HepG2 (cell line): ENCODE results near the gene TMEM220. TPM values are rescaled to one million over a fixed set of nuclear protein-coding genes. Genes with fewer than 3 reads are reported as not detected.
A peak's percentile ranks its signal among the peaks of the same experiment; 100 is the strongest.

Experiments
- ATAC-seq: fragments of 200-7000 bp; cut with Tn5 transposase; 3 replicates; pipeline ENCODE4 v1.9.1; 2020; ENCODE audit warnings: mild to moderate bottlenecking, moderate library complexity
- BruUV-seq: library from RNA; stranded (reverse); fragments of 400-500 nt; replicated peaks from 2 replicates; lab custom pipeline; 2021; lab: Mats Ljungman, UMichigan
- CTCF ChIA-PET: fragments of 300-600 bp; formaldehyde crosslinking; extraction: SDS; loops from one replicate; lab custom pipeline; 2021; ENCODE audit warnings: low total read pairs, inconsistent platforms, low intra/inter-chr PET ratio; lab: Yijun Ruan, JAX
- POLR2A ChIA-PET: fragments of 350-600 bp; sonication (Branson Sonifier 250); formaldehyde crosslinking; loops from one replicate; lab custom pipeline; 2020; ENCODE audit warnings: antibody characterized with exemption, inconsistent platforms; lab: Yijun Ruan, JAX
- DNase-seq: peaks from one replicate; pipeline ENCODE4 v3.0.0-alpha.2; 2015; ENCODE audit warnings: low spot score
- FAIRE-seq: peaks from 3 replicates; lab custom pipeline; 2011; peaks lifted over from hg19 to GRCh38; lab: Jason Lieb, UNC
- H2AFZ ChIP-seq: one replicate; pipeline ENCODE4 v1.6.1; 2011; ENCODE audit warnings: low read length, inconsistent platforms
- H3K27ac ChIP-seq: fragments of 300-600 bp; 3 replicates; pipeline ENCODE4 v1.8.0; 2011; ENCODE audit warnings: mixed run types, mild to moderate bottlenecking, mixed read lengths, low read length, inconsistent platforms; ENCODE audit not compliant: insufficient read depth; ENCODE audit errors: extremely low read length
- H3K27me3 ChIP-seq, 2 experiments: fragments of 200-600 bp in 1 of 2; 2 replicates in 1 of 2; 3 replicates in 1 of 2; pipeline versions ENCODE4 v1.6.0 to v1.8.0; 2011; ENCODE audit warnings: low read length in 2 of 2, mild to moderate bottlenecking in 2 of 2, moderate library complexity in 2 of 2, inconsistent platforms in 1 of 2; ENCODE audit not compliant: insufficient read depth in 2 of 2, control insufficient read depth in 1 of 2
- H3K36me3 ChIP-seq, 2 experiments: fragments of 200-600 bp in 1 of 2; replicated peaks in 1 of 2; 2 replicates in 1 of 2; 3 replicates in 1 of 2; pipeline versions ENCODE4 v1.5.1 to v1.8.0; 2011; ENCODE audit warnings: low read length in 2 of 2, inconsistent platforms in 1 of 2; ENCODE audit not compliant: insufficient read depth in 2 of 2, control insufficient read depth in 1 of 2
- H3K4me1 ChIP-seq: 2 replicates; pipeline ENCODE4 v1.5.1; 2012; ENCODE audit warnings: low read length, inconsistent platforms; ENCODE audit not compliant: insufficient read depth
- H3K4me2 ChIP-seq: 2 replicates; pipeline ENCODE4 v1.6.0; 2011; ENCODE audit warnings: low read depth, low read length, inconsistent platforms
- H3K4me3 ChIP-seq, 3 experiments: fragments of 200-600 bp in 1 of 3; sonication (generic), shearing (Covaris generic) in 1 of 3; replicated peaks in 1 of 3; 2 replicates each; pipeline ENCODE4 v1.5.1; 2011 to 2016; ENCODE audit warnings: low read length in 3 of 3, inconsistent platforms in 2 of 3, low read depth in 2 of 3, mild to moderate bottlenecking in 2 of 3, control low read depth in 1 of 3, mixed read lengths in 1 of 3; ENCODE audit not compliant: insufficient read depth in 1 of 3
- H3K79me2 ChIP-seq: one replicate; pipeline ENCODE4 v1.6.1; 2011; ENCODE audit warnings: low read length, inconsistent platforms; ENCODE audit not compliant: insufficient read depth
- H3K9ac ChIP-seq: 2 replicates; pipeline ENCODE4 v1.6.0; 2011; ENCODE audit warnings: mild to moderate bottlenecking, low read depth, low read length, inconsistent platforms; ENCODE audit not compliant: insufficient read depth
- H3K9me3 ChIP-seq: 2 replicates; pipeline ENCODE4 v1.5.1; 2012; ENCODE audit warnings: mild to moderate bottlenecking, low read length
- H4K20me1 ChIP-seq: 2 replicates; pipeline ENCODE4 v1.6.0; 2011; ENCODE audit warnings: inconsistent platforms, mild to moderate bottlenecking, low read length, moderate library complexity; ENCODE audit not compliant: insufficient read depth
- ATF7 ChIP-seq, 2 experiments: fragments of 450-650 bp in 1 of 2; sonication (generic) in 1 of 2; formaldehyde crosslinking in 1 of 2; IDR thresholded peaks; 2 replicates each; pipeline versions ENCODE4 v1.4.0 to v1.6.1; 2016 to 2020; ENCODE audit warnings: antibody characterized with exemption in 1 of 2, mild to moderate bottlenecking in 1 of 2, missing genetic modification reagents in 1 of 2
- CREB1 ChIP-seq, 2 experiments: fragments of 450-650 bp in 1 of 2; IDR thresholded peaks; 2 replicates each; pipeline ENCODE4 v1.6.1; 2016 to 2017; ENCODE audit warnings: control low read depth in 1 of 2, mild to moderate bottlenecking in 1 of 2, missing compliant biosample characterization in 1 of 2, missing genetic modification characterization in 1 of 2
- HDAC6 ChIP-seq: fragments of 200-600 bp; sonication (generic); IDR thresholded peaks from 2 replicates; pipeline ENCODE4 v1.7.0; 2017; ENCODE audit warnings: mild to moderate bottlenecking, antibody characterized with exemption, low read length, low read depth
- HMGA1 ChIP-seq: sonication (generic); formaldehyde crosslinking; conservative IDR thresholded peaks from 2 replicates; pipeline ENCODE4 v1.4.0; 2020; ENCODE audit warnings: missing genetic modification reagents
- HNRNPUL1 ChIP-seq: fragments of 200-400 bp; formaldehyde crosslinking; IDR thresholded peaks from 2 replicates; pipeline ENCODE4 v1.6.1; 2017; ENCODE audit warnings: low read depth, mild to moderate bottlenecking, low read length, moderate library complexity
- MBD4 ChIP-seq: IDR thresholded peaks from 2 replicates; pipeline ENCODE4 v1.6.1; 2012; ENCODE audit warnings: low read length, inconsistent platforms, borderline replicate concordance
- MYC ChIP-seq: sonication (generic); formaldehyde crosslinking; IDR thresholded peaks from 2 replicates; pipeline ENCODE4 v1.9.0; 2021; ENCODE audit warnings: missing genetic modification reagents, borderline replicate concordance
- NRL ChIP-seq: sonication (generic); formaldehyde crosslinking; IDR thresholded peaks from 2 replicates; pipeline ENCODE4 v1.5.0; 2020; ENCODE audit warnings: missing genetic modification reagents, mild to moderate bottlenecking, moderate library complexity, borderline replicate concordance
- PRMT3 ChIP-seq: sonication (generic); formaldehyde crosslinking; IDR thresholded peaks from 2 replicates; pipeline ENCODE4 v1.8.1; 2022; ENCODE audit warnings: low read depth, mild to moderate bottlenecking, moderate library complexity, missing genetic modification reagents, borderline replicate concordance
- RFX1 ChIP-seq: fragments of 450-650 bp; IDR thresholded peaks from 2 replicates; pipeline ENCODE4 v1.6.1; 2017
- TFAP4 ChIP-seq: sonication (generic); IDR thresholded peaks from 2 replicates; pipeline ENCODE4 v1.6.1; 2016; ENCODE audit warnings: low read depth, borderline replicate concordance
- TSC22D2 ChIP-seq: sonication (generic); formaldehyde crosslinking; IDR thresholded peaks from 2 replicates; pipeline ENCODE4 v1.5.1; 2020; ENCODE audit warnings: missing genetic modification reagents, mild to moderate bottlenecking, borderline replicate concordance
- ZMYM2 ChIP-seq: sonication (generic); formaldehyde crosslinking; IDR thresholded peaks from 2 replicates; pipeline ENCODE4 v1.8.0; 2022; ENCODE audit warnings: mild to moderate bottlenecking, missing genetic modification reagents
- ZNF251 ChIP-seq: sonication (generic); formaldehyde crosslinking; IDR thresholded peaks from 2 replicates; pipeline ENCODE4 v1.9.0; 2021; ENCODE audit warnings: mild to moderate bottlenecking, missing genetic modification reagents
- ZNF460 ChIP-seq: sonication (generic); formaldehyde crosslinking; IDR thresholded peaks from 2 replicates; pipeline ENCODE4 v1.5.1; 2020; ENCODE audit warnings: missing genetic modification reagents, mild to moderate bottlenecking, borderline replicate concordance
- ZNF552 ChIP-seq: sonication (generic); formaldehyde crosslinking; IDR thresholded peaks from 2 replicates; pipeline ENCODE4 v1.9.0; 2022; ENCODE audit warnings: missing genetic modification reagents, mild to moderate bottlenecking, borderline replicate concordance
- WGBS: methylation state at CpG from one replicate; pipeline ENCODE4 v1.1.6; 2017; ENCODE audit warnings: low lambda C conversion rate; 5-methylcytosine and 5-hydroxymethylcytosine counted together
- in situ Hi-C: cut with HindIII; loops from 2 replicates; pipeline ENCODE4 v1.10.0; 2017; ENCODE audit warnings: low pct_unique_long_range_greater_than_20kb; ENCODE audit not compliant: extremely low pct_ligation_motif_present
- intact Hi-C: fragments of 100-400 bp; cut with micrococcal nuclease; formaldehyde crosslinking; loops from one replicate; pipeline ENCODE4 v1.10.0; 2022; ENCODE audit not compliant: unreplicated experiment
- polyA plus RNA-seq, 8 experiments: library from polyadenylated mRNA; depleted of rRNA in 3 of 8; stranded (reverse) in 7 of 8; unstranded in 1 of 8; fragments of >200 nt; fragmentation: Illumina TruSeq in 4 of 8; extraction: Trizol in 4 of 8; gene quantifications; 2 replicates each; pipeline versions ENCODE4 v1.2.1 to v1.2.3, GENCODE V29; 2011 to 2016; ENCODE audit warnings: low read depth in 4 of 8, missing spikeins in 1 of 8, mixed read lengths in 1 of 8; ENCODE audit not compliant: insufficient read depth in 1 of 8
- total RNA-seq, 5 experiments: library from RNA; depleted of rRNA; stranded (reverse); fragments of >200 nt; fragmentation: Illumina TruSeq; extraction: Trizol; gene quantifications; 2 replicates each; pipeline ENCODE4 v1.2.3, GENCODE V29; 2016; ENCODE audit warnings: low read depth in 1 of 5
- TF ChIP-seq, protein P1 (sequence below): sonication (generic); formaldehyde crosslinking; IDR thresholded peaks from 2 replicates; pipeline ENCODE4 v1.5.0; 2020; ENCODE audit warnings: mild to moderate bottlenecking, missing genetic modification reagents

The TMEM220 gene
- total and polyA plus RNA-seq, 2 of the 13 experiments (the other 11 are each of a cell fraction or from before 2014, with no cell fraction given), result 1.3 to 2.2 TPM

DNA sequence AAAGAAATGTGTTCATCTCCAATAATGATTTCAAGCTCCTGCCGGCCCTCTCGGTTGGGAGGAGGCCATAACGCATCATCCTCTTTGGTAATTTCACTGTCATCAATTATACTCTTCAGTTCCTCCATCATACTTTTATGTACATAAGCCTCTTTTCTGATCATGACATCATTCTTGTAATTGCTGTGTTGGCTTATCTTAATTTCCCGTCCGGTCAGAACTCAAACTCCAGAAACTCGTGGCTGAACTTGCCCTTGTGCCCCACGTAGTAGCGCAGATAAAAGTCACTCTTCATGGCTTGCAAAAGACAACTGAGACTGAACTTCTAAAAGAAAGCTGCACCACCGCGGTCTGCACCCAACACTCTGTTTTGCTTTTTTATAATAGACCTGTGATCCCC lies 13.6 kb downstream of the TMEM220 start:
- no peak overlapping the region for H3K4me3 ChIP-seq
- peaks cover 9% of the 10 kb centered on the region for H3K4me1 ChIP-seq
- H3K27ac ChIP-seq, result no peak overlapping the region
- 92% methylated on average over 10 of the region's 10 CpGs for WGBS
- H4K20me1 ChIP-seq, result no peaks in the 10 kb centered on the region
- DNase-seq, result no peak
- H3K36me3 ChIP-seq, result peaks cover 2 to 12% of the 10 kb centered on the region in 2 experiments; a peak in 1 of 5 replicates
- intact Hi-C loops, result no loop called here
- no peak for ATAC-seq
- BruUV-seq, result no TSS peak
- no peak overlapping the region for H3K9ac ChIP-seq
- CTCF ChIA-PET, result no interaction called here
- no peak for FAIRE-seq
- POLR2A ChIA-PET, result no interaction called here
- in situ Hi-C loops, result no loop called here
- H3K79me2 ChIP-seq, result no peaks in the 10 kb centered on the region
- TF ChIP-seq, protein P1, sequence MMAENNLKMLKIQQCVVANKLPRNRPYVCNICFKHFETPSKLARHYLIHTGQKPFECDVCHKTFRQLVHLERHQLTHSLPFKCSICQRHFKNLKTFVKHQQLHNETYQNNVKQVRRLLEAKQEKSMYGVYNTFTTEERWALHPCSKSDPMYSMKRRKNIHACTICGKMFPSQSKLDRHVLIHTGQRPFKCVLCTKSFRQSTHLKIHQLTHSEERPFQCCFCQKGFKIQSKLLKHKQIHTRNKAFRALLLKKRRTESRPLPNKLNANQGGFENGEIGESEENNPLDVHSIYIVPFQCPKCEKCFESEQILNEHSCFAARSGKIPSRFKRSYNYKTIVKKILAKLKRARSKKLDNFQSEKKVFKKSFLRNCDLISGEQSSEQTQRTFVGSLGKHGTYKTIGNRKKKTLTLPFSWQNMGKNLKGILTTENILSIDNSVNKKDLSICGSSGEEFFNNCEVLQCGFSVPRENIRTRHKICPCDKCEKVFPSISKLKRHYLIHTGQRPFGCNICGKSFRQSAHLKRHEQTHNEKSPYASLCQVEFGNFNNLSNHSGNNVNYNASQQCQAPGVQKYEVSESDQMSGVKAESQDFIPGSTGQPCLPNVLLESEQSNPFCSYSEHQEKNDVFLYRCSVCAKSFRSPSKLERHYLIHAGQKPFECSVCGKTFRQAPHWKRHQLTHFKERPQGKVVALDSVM (CRISPR knock-in tag), result no peak
- TF ChIP-seq MBD4, result no peak
- peak; percentile 24; the same call in 1 of the 2 replicates for TF ChIP-seq CREB1 (IDR thresholded peaks at IDR 0.05)
- no peak for TF ChIP-seq CREB1 (CRISPR knock-in tag; IDR thresholded peaks at IDR 0.05)
- no peak for TF ChIP-seq HMGA1
- TF ChIP-seq ATF7 (IDR thresholded peaks at IDR 0.05), result peak; percentile 56
- no peak for TF ChIP-seq ATF7 (CRISPR knock-in tag; IDR thresholded peaks at IDR 0.05)
- TF ChIP-seq, all 625 proteins: peak for 2
- H3K9me3 ChIP-seq, result no peaks in the 10 kb centered on the region
- no peaks in the 10 kb centered on the region for H3K27me3 ChIP-seq
- no peak overlapping the region for H3K4me2 ChIP-seq
- H2AFZ ChIP-seq, result no peak overlapping the region

DNA sequence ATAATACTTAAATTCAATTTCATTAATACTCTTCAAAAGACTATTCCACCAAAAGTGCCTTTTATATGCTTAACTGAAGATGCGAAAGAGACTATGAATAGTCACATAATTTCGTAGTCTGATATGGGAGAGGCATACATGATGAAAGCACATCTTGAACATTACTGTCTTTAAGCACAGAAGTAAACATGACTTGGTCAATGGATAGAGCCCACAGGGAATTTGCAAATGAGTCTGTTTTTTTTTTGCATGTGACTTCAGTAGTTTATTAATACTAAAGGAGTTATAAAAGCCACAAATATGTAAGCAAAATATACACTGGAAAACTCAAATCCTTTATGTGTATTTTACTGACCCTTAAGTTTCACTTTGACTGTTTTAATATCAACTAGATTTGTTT lies 16.5 kb downstream of the TMEM220 start:
- no peaks in the 10 kb centered on the region for H3K9me3 ChIP-seq
- ATAC-seq, result no peak
- 97% methylated on average over 2 of the region's 2 CpGs for WGBS
- no peak overlapping the region for H3K4me2 ChIP-seq
- no peaks in the 10 kb centered on the region for H3K27me3 ChIP-seq
- in situ Hi-C loops (no loop called here), intact Hi-C loops (no loop called here)
- no peak overlapping the region for H3K9ac ChIP-seq
- H3K4me3 ChIP-seq, result no peak overlapping the region
- no peak overlapping the region for H3K27ac ChIP-seq
- H4K20me1 ChIP-seq, result no peaks in the 10 kb centered on the region
- H3K36me3 ChIP-seq, result peaks cover 7 to 19% of the 10 kb centered on the region in 2 experiments; a peak in 4 of 5 replicates
- H2AFZ ChIP-seq, result no peak overlapping the region
- peaks cover 2% of the 10 kb centered on the region for H3K4me1 ChIP-seq
- H3K79me2 ChIP-seq, result no peaks in the 10 kb centered on the region
- no TSS peak for BruUV-seq
- FAIRE-seq, result no peak
- CTCF ChIA-PET, result no interaction called here
- DNase-seq, result no peak
- POLR2A ChIA-PET, result no interaction called here
- no peak for TF ChIP-seq RFX1
- no peak for TF ChIP-seq HNRNPUL1
- TF ChIP-seq NRL, result no peak
- no peak for TF ChIP-seq ZMYM2 (CRISPR knock-in tag)
- TF ChIP-seq ZNF460, result no peak
- no peak for TF ChIP-seq MYC (CRISPR knock-in tag)
- no peak for TF ChIP-seq TSC22D2 (CRISPR knock-in tag)
- TF ChIP-seq HDAC6, result no peak
- no peak for TF ChIP-seq ZNF251
- no peak for TF ChIP-seq ZNF552 (CRISPR knock-in tag)
- TF ChIP-seq PRMT3 (CRISPR knock-in tag), result no peak
- TF ChIP-seq TFAP4, result no peak
